Mononuclear cell (primary cell): ENCODE results near the gene GPR6. TPM values are rescaled to one million over a fixed set of nuclear protein-coding genes. Genes with fewer than 3 reads are reported as not detected.

Experiments
- total RNA-seq: library from RNA; depleted of rRNA; stranded (reverse); fragments of >200 nt; gene quantifications from one replicate; pipeline ENCODE4 v1.2.3, GENCODE V29; 2012

The GPR6 gene
- total RNA-seq, 1 donor = not detected

Other genes starting within 250 kb of the GPR6 start
- 2.8 TPM for gene WASF1, start 201.4 kb downstream of the GPR6 start, total RNA-seq
- 63.3 TPM for gene CDC40, start 202.1 kb downstream of the GPR6 start, total RNA-seq